GM18861 (cell line): Measurements from ENCODE around the gene CABLES1.
A peak's percentile ranks its signal among the peaks of the same experiment; 100 is the strongest.
"Not testable (repeated sequence)": the region's sequence is repeated elsewhere in the genome, so short reads cannot be mapped to it uniquely, and the experiment has no call there.

ENCODE experiments used
- ATAC-seq: cut with Tn5 transposase; IDR thresholded peaks from one replicate; pipeline ENCODE4 v1.9.1; 2021; ENCODE audit not compliant: unreplicated experiment

Gene CABLES1

GRCh38 chr18:23281626-23282436 lies 146.5 kb downstream of the CABLES1 start:
- ATAC-seq = no peak

- ATAC-seq = no peak
These were observed 147.1 kb downstream of the CABLES1 start for GRCh38 chr18:23282437-23282781.

- ATAC-seq = peak; percentile 92
These were observed 148.7 kb downstream of the CABLES1 start for GRCh38 chr18:23283916-23284430.

- ATAC-seq = peak; percentile 6
These were observed 149.3 kb downstream of the CABLES1 start for GRCh38 chr18:23284629-23285028.

GRCh38 chr18:23285581-23285980 lies 150.3 kb downstream of the CABLES1 start:
- not testable (repeated sequence) for ATAC-seq

GRCh38 chr18:23291456-23292205 lies 156.3 kb downstream of the CABLES1 start:
- no peak for ATAC-seq

GRCh38 chr18:23300231-23300805 lies 165.0 kb downstream of the CABLES1 start:
- ATAC-seq = no peak

- ATAC-seq = no peak
These were observed 166.7 kb downstream of the CABLES1 start for GRCh38 chr18:23301972-23302371.

- ATAC-seq = no peak
These were observed 167.2 kb downstream of the CABLES1 start for GRCh38 chr18:23302511-23302850.

GRCh38 chr18:23302851-23303527 lies 167.7 kb downstream of the CABLES1 start:
- no peak for ATAC-seq

GRCh38 chr18:23306822-23307221 lies 171.5 kb downstream of the CABLES1 start:
- ATAC-seq = peak; percentile 41

GRCh38 chr18:23307567-23308295 lies 172.4 kb downstream of the CABLES1 start:
- ATAC-seq = peak; percentile 66
